ENCODE results near the gene SKI. TPM values are rescaled to one million over a fixed set of nuclear protein-coding genes. Genes with fewer than 3 reads are reported as not detected.
"Not testable (repeated sequence)": the region's sequence is repeated elsewhere in the genome, so short reads cannot be mapped to it uniquely, and the experiment has no call there.

Gene SKI
- total RNA-seq, 2 donors from 2014 or later: 16.5 to 42.7 TPM

DNA sequence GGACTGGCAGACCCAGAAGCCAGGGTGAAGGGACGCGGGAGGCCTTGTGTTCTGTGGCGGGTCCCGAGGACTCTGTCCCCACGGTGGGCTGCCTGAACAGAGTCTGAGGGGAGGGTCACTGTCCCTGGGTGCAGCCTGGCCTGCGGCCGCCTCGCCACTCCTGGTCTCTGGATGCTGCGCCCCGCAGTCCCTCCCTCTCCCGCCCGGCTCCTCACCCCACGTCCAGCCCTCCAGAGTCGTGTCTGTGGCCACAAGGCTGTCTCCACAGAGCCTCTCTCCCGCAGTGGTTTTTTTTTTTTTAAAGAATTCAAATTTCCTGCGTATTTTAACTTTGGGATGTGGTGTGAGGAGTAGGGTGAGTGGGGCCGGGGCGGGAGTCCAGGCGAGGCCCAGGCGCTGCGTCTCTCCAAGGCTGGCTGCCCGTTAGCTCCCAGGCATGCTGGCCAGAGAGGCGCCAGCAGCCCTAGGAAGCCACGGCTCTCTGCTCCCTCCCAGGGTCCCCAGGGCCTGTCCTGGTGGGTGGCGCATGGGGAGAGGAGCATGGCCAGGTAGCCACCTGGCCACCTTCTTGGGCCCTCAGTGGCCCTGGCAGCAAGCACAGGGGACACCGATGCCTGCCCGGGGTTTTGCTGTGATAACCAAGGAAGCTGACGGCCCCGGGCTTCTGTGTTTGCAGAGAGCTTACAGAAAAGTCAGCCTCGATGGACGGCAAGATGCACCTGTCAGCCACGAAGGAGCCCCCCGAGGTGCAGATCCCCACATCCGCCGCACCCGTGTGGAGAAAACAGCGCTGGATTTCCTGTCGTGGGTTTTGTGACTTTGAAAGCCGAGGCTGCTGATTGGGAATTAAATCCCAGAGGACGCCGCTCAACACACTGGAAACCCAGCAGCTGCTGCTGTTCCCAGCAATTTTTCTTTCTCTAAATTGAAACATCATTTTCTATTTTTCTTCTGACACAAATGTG lies 90.5 kb downstream of the SKI start:
- Mint-ChIP-seq H3K9me3 (no peaks in the 10 kb centered on the region), H3K4me1 (ENCODE audit: low read depth in 2 of 2) (peaks cover 0 to 5% of the 10 kb centered on the region in 2 donors), H3K36me3 (no peaks in the 10 kb centered on the region), H3K27me3 (no peaks in the 10 kb centered on the region), H3K27ac (no peak overlapping the region), H3K4me3 (no peak overlapping the region)
- DNase-seq (ENCODE audit: low spot score) (no peak), ATAC-seq (no peak)

DNA sequence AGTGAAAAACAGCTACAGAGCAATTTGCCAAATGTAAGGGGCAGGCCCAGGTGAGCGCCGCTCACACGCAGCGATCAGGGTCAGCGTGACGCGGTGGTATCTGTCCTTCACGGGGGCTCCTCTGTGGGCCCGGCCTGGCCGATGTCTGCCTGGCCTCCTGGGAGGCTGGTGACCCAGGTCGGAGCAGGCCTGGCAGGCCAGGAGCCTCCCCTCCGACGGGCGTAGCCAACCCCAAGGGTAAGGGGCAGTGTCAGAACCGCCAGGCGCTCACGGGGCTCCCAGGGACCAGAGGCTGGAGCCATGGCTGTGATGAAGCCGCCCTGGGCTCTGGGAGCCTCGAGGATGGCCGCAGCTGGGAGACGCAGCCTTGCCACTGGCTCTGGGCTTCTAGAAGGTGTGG lies 91.2 kb downstream of the SKI start:
- Mint-ChIP-seq H3K27me3 (no peaks in the 10 kb centered on the region), H3K9me3 (no peaks in the 10 kb centered on the region), H3K36me3 (no peaks in the 10 kb centered on the region), H3K4me3 (no peak overlapping the region), H3K27ac (no peak overlapping the region), H3K4me1 (ENCODE audit: low read depth in 2 of 2) (peaks cover 0 to 5% of the 10 kb centered on the region in 2 donors)
- DNase-seq (ENCODE audit: low spot score): no peak
- ATAC-seq: no peak

DNA sequence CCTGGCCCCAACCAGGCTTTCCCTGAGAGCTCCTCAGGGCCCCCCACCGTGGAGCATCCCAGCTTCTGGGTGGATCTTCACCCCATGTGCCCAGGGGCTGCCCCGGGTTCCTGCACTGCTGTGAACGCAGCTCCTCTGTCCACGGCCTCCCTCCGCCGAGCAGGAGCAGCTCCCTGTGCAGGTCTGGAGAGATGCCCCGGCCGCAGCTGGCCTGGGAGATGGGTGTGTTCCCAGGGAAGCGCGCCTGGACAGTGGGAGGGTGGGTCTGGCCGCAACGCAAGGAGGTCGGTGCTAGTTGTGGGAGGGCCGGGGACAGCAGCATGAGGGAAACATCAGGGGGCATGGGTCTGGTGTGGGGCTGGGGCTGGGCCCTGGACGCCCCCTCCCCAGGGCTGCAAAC lies 91.9 kb downstream of the SKI start:
- Mint-ChIP-seq H3K27me3 (peaks cover 0 to under 1% of the 10 kb centered on the region in 2 donors), H3K4me1 (ENCODE audit: low read depth in 2 of 2) (peaks cover 0 to 5% of the 10 kb centered on the region in 2 donors), H3K4me3 (no peak overlapping the region), H3K36me3 (no peaks in the 10 kb centered on the region), H3K27ac (no peak overlapping the region), H3K9me3 (no peaks in the 10 kb centered on the region)
- DNase-seq (ENCODE audit: low spot score) (no peak), ATAC-seq (no peak)

DNA sequence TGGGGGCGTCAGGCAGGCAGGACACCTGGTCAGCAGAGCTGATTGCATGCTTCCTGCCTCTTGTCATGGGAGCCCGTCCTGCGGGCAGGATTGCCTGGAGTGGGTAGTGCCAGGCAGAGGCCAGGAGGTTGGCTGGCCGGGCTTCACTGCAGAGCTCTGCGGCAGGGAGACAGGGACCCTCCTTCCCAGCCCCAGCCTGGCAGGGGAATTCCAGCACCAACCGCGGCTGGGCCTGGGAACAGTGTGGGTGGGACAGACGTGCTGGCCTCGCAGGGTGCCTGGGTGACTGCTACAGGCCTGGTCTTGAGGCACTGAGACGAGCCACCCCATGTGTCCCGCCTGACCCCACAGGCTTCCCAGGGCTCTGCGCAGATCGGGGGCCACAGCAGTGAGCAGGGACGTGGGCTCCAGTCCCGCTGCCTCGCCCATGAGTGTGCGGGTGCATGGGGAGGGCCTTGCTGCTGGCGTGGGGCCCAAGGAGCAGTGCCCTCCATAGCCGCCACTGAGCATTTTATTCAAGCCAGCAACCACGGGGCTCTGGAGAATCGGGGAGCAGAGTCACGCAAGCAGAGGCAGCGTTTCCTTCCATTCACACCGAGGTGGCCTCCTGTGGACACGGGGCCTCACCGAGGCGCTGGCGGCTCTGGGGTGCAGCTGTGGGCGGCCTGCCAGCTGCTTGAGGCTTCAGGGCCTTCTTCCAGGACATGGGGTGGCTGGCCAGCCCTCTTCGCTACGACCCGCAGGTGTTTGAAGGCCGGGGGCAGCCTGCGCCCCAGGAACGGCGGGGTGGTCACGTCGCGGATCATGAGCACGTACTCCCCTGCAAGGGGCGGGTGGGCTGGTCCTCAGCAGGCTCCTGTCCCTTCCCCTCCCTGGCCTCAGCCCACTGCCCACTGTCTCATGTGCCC lies 92.9 kb downstream of the SKI start:
- Mint-ChIP-seq H3K9me3 (no peaks in the 10 kb centered on the region), H3K4me1 (ENCODE audit: low read depth in 2 of 2) (peaks cover 0 to 5% of the 10 kb centered on the region in 2 donors), H3K4me3 (no peak overlapping the region), H3K36me3 (no peaks in the 10 kb centered on the region), H3K27me3 (peaks cover 0 to 3% of the 10 kb centered on the region in 2 donors), H3K27ac (no peak overlapping the region)
- no peak for DNase-seq (ENCODE audit: low spot score)
- ATAC-seq: no peak

DNA sequence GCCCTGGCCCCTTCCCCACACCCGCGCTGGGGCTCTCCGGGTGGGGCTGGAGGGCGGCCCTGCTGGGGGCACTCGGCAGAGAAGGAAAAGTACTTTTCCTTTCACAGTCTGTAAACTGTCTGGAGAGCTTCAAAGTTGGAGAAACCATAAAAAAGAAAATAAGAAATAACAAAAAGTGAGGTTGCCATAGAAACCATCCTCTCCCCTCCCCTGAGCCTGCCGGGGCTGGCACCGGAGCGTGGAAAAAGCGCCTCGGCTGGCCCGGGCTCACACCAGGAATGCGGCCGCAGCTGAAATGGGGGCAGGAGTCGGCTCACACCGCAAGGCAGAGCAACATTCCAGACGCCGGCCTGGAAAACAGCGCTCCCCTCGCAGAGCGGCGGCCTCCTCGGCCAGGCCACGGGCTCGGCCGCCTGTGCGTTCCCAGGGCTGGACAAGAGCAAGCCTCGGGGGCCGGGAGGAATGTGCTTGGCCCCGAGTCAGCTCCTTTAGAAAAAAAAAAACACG lies 94.0 kb downstream of the SKI start:
- peaks cover 2 to 3% of the 10 kb centered on the region in 2 donors for H3K4me1 Mint-ChIP-seq (ENCODE audit: low read depth in 2 of 2)
- DNase-seq (ENCODE audit: low spot score) (no peak), ATAC-seq (no peak)
- H3K36me3 Mint-ChIP-seq: no peaks in the 10 kb centered on the region
- no peak overlapping the region for H3K27ac Mint-ChIP-seq
- H3K27me3 Mint-ChIP-seq: peaks cover 0 to 3% of the 10 kb centered on the region in 2 donors
- H3K4me3 Mint-ChIP-seq: no peak overlapping the region
- H3K9me3 Mint-ChIP-seq: no peaks in the 10 kb centered on the region

DNA sequence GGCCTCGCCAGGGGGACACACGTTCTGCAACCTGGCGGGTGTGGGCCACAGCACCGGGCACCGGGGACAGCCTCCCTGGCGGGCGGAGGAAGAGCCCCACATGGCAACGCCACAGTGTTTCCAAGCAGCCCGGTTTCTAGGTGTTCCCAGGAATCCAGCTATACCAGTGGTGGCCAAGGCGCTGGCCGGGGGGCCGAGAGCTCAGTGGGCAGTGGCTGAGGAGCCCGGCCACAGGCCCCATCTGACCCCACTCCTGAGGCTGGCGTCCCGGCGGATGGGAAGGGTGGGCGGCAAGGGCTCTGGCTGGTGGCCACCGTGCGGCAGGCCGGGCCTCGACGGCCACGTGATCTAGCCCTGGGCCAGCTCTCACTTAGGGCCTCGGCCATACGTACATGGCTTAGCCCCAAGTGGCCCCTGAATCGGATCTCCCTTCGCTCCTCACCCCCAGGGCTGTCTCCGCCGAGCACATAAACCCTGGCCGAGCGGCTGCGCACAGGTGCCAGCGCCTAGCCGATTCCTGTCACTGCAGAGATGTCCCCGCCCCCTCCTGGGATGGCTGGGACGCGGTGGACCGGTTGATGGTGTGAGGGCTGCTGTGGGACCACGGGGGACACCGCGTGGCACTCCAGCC lies 94.6 kb downstream of the SKI start:
- no peak for ATAC-seq
- H3K9me3 Mint-ChIP-seq: no peaks in the 10 kb centered on the region
- no peaks in the 10 kb centered on the region for H3K36me3 Mint-ChIP-seq

DNA sequence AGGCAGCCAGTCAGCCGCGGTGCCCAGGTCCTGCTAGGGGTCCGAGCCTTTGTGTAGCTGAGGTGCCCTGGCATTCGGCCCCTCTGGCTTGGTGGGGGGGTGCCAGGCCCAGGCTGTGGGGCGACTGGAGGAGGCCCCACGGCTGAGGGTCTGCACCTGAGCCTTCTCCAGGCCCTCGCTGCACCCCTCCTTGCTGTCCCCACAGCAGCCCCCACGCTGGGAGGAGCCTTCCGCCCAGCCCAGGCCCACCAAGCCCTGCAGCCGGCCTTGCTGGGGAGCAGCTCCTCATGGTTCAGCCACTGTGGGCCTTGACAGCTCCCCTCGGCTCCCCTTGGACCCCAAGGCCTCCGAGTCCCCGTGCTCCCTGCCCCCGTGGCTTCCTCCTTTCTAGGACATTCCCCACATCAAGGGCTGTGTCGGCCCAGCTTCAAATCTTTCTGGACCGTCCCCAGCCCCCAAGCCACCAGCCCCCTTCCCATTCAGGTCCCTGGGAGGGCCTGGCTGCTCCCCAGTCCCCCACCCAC lies 95.4 kb downstream of the SKI start:
- H3K9me3 Mint-ChIP-seq: no peaks in the 10 kb centered on the region
- peaks cover 0 to 3% of the 10 kb centered on the region in 2 donors for H3K27me3 Mint-ChIP-seq
- ATAC-seq (no peak), DNase-seq (ENCODE audit: low spot score) (no peak)
- H3K4me1 Mint-ChIP-seq (ENCODE audit: low read depth in 2 of 2): peaks cover 2 to 5% of the 10 kb centered on the region in 2 donors
- no peak overlapping the region for H3K4me3 Mint-ChIP-seq
- no peak overlapping the region for H3K27ac Mint-ChIP-seq
- no peaks in the 10 kb centered on the region for H3K36me3 Mint-ChIP-seq

More for the DNA sequence above, 94.6 kb downstream of the SKI start:
- Mint-ChIP-seq H3K4me1 (ENCODE audit: low read depth in 2 of 2) (peaks cover 2 to 5% of the 10 kb centered on the region in 2 donors), H3K27me3 (peaks cover 0 to 3% of the 10 kb centered on the region in 2 donors), H3K4me3 (no peak overlapping the region), H3K27ac (no peak overlapping the region)
- no peak for DNase-seq (ENCODE audit: low spot score)

DNA sequence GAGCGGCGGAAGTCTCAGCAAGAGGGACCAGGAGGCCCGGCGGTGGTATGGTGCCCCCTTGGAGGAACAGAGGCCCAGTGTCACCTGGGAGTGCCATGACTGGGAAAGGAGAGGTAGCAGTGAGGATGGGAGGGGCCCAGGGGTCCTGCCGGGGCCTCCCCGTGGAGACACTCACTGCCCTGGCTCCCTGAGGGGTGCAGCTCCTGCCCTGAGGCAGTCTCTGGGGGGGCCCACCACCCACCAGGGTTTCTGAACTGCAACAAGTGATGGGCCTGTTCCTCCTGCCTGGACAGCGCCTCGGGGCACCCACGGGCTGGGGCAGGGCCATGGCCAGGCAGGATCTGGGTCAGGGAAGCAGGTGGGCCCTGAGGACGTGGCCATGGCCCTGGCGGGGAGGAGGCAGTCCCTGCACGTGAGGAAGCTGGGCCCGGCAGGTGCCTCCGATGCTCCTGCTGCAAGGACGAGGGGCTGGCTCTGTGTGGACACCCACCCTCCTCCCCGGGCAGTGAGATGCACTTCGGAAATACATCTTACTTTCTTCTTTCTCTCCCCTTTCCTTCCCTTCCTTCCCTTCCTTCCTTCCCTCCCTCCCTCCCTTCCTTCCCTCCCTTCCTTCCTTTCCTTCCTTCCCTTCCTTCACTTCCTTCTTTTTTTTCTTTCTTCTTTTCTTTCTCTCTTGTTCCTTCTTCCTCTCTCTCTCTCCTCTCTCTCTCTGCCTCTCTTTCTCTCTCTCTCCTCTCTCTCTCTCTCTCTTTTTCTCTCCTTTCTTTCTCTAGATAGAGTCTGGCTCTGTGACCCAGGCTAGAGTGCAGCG lies 96.6 kb downstream of the SKI start:
- H3K9me3 Mint-ChIP-seq: no peaks in the 10 kb centered on the region
- H3K27ac Mint-ChIP-seq: peak overlapping the region in 1 of 2 donors; percentile 52
- no peaks in the 10 kb centered on the region for H3K36me3 Mint-ChIP-seq
- H3K27me3 Mint-ChIP-seq: peaks cover 0 to 3% of the 10 kb centered on the region in 2 donors
- no peak overlapping the region for H3K4me3 Mint-ChIP-seq
- H3K4me1 Mint-ChIP-seq (ENCODE audit: low read depth in 2 of 2): peaks cover 2 to 5% of the 10 kb centered on the region in 2 donors
- DNase-seq (ENCODE audit: low spot score) (no peak), ATAC-seq (no peak)

DNA sequence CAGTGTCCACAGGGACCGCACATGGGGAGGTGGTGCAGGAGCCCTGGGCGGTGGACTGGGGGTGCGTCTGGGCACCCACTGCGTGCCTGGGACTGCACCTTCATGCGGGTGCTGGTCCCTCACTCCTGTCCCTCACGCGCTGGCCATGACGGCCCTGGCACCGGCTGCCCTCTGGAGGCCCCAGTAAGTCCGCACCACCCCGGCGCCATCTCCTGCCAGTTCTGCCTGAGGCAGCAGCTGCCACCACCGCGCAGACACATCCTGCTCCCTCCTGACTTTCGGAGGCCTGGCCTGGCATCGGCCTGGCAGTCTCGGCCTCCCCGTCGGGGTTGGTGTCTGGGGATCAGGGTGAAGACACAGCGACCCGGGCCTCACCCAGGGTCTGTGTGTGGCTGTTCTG lies 98.4 kb downstream of the SKI start:
- H3K27ac Mint-ChIP-seq: no peak overlapping the region
- peaks cover 0 to 3% of the 10 kb centered on the region in 2 donors for H3K27me3 Mint-ChIP-seq
- DNase-seq (ENCODE audit: low spot score): no peak
- no peaks in the 10 kb centered on the region for H3K36me3 Mint-ChIP-seq
- H3K4me3 Mint-ChIP-seq: no peak overlapping the region
- H3K9me3 Mint-ChIP-seq: no peaks in the 10 kb centered on the region
- ATAC-seq: no peak
- peaks cover 2 to 5% of the 10 kb centered on the region in 2 donors for H3K4me1 Mint-ChIP-seq (ENCODE audit: low read depth in 2 of 2)

DNA sequence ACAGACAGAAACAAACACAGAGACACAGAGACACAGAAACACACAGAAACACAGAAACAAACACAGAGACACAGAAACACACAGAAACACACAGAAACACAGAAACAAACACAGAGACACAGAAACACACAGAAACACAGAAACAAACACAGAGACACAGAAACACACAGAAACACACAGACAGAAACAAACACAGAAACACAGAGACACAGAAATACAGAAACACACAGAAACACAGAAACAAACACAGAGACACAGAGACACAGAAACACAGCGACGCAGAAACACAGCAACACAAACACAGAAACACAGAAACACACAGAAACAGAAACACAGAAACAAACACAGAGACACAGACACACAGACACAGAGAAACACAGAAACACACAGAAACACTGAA lies 99.0 kb downstream of the SKI start:
- H3K27ac Mint-ChIP-seq; H3K4me1 Mint-ChIP-seq (ENCODE audit: low read depth in 2 of 2); H3K9me3 Mint-ChIP-seq; ATAC-seq; H3K36me3 Mint-ChIP-seq; H3K27me3 Mint-ChIP-seq; H3K4me3 Mint-ChIP-seq; DNase-seq (ENCODE audit: low spot score): not testable (repeated sequence)

DNA sequence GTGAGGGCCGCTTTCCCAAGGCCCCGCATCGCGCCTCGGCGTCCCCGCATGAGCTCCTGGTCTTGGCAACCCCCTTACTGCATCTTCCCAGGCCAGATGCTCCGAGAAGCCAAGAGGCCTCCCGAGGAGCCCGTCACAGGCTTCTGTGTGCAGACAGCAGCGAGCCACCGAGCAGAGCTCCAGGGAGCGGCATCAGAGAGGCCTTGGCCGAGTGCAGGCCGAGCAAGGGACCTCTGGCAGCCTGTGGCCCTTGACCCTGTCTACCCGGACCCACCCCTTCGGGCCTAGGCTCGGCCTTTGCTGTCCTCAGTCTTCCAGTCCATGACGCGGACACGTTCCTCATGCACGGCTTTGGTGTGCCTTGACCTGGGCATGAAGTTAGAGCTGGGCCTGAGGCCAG lies 99.7 kb downstream of the SKI start:
- Mint-ChIP-seq H3K4me3 (no peak overlapping the region), H3K36me3 (no peaks in the 10 kb centered on the region), H3K9me3 (no peaks in the 10 kb centered on the region), H3K27me3 (peaks cover 0 to 3% of the 10 kb centered on the region in 2 donors), H3K4me1 (ENCODE audit: low read depth in 2 of 2) (peaks cover 2 to 5% of the 10 kb centered on the region in 2 donors), H3K27ac (no peak overlapping the region)
- ATAC-seq (no peak), DNase-seq (ENCODE audit: low spot score) (no peak)

DNA sequence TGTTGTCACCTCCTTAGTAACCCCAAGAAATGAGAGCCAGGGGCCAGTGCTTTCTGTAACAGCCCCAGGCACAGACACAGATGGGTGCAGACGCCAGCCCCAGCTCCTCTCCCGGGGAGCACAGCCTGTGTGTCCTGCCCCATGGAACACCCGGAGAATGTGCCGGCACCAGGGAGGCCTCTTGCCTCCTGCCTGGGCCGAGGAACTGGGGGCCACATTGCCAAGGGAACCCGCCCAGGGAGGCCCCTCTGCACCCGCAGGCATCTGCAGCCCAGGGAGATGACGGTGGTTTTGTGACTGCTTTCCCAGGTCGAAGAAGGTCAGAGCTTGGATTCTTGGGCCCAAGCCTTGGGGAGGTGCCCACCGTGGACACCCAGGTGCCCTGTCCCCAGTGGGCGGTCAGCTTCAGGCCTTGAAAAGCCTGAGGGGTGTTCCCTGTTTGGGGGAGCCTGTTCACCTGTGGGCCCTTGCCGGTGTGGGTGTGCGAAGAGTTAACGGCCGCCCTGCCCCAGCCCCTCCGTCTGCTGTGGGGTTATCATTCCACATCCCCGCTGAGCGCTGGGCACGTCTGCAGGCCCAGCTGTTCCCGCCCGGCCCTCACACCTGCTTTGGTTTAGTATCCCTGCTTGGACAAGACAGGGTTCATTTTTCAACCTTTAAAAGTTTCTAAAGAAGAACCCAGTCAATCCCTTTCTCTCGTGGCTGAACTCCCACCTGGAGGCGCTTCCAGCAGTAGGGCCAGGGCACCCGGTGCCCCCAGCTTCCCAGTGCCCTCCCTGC lies 100.7 kb downstream of the SKI start:
- Mint-ChIP-seq H3K4me3 (no peak overlapping the region), H3K27ac (no peak overlapping the region), H3K36me3 (no peaks in the 10 kb centered on the region), H3K4me1 (ENCODE audit: low read depth in 2 of 2) (peaks cover 2 to 5% of the 10 kb centered on the region in 2 donors), H3K27me3 (peaks cover 0 to 3% of the 10 kb centered on the region in 2 donors), H3K9me3 (no peaks in the 10 kb centered on the region)
- no peak for ATAC-seq
- no peak for DNase-seq (ENCODE audit: low spot score)

Measured in natural killer cell treated with Interleukin-12 subunit alpha and Interleukin-12 subunit beta and Interleukin-15 and Interleukin-18, amount 100 ng/mL, for 72 hours (primary cell).